Mucosa of descending colon (tissue), 3 donors: Measurements from ENCODE around the gene PROM1. TPM values are rescaled to one million over a fixed set of nuclear protein-coding genes. Genes with fewer than 3 reads are reported as not detected.

Experiments
- ATAC-seq: fragments of 200-7000 bp; cut with Tn5 transposase; one replicate; pipeline ENCODE4 v1.9.1; 2020; ENCODE audit warnings: mild to moderate bottlenecking, moderate library complexity
- DNase-seq, 3 donors: peaks; one replicate each; pipeline ENCODE4 v3.0.0-alpha.2; 2020
- H3K36me3 ChIP-seq: fragments of 200-600 bp; one replicate; pipeline ENCODE4 v1.8.0; 2021; ENCODE audit warnings: low read depth, mild to moderate bottlenecking
- H3K4me1 ChIP-seq: fragments of 200-600 bp; one replicate; pipeline ENCODE4 v1.8.0; 2021; ENCODE audit warnings: low read depth, mild to moderate bottlenecking
- H3K4me3 ChIP-seq: fragments of 200-600 bp; one replicate; pipeline ENCODE4 v1.8.0; 2021; ENCODE audit warnings: mild to moderate bottlenecking
- H3K9me3 ChIP-seq: fragments of 200-600 bp; one replicate; pipeline ENCODE4 v1.8.0; 2021; ENCODE audit warnings: mild to moderate bottlenecking
- intact Hi-C, 2 donors: fragments of 100-400 bp; cut with DNase I in 1 of 2; cut with micrococcal nuclease in 1 of 2; formaldehyde crosslinking; loops; one replicate each; pipeline versions ENCODE4 v1.11.0 to v1.11.1; 2022; cut with DNase I, micrococcal nuclease
- total RNA-seq, 3 donors: library from RNA; stranded (reverse); fragmentation: NEBNext Ultra II Directional in 2 of 3; extraction: Animal tissue kit (Norgen Biotek cat#: 25700) in 2 of 3; gene quantifications; one replicate each; pipeline versions ENCODE4 v1.2.1 to v1.2.4, GENCODE V29; 2021 to 2023
- TF ChIP-seq, protein P1 (sequence below): fragments of 200-600 bp; IDR thresholded peaks from one replicate; pipeline ENCODE4 v1.8.0; 2022; ENCODE audit warnings: antibody characterized with exemption, mild to moderate bottlenecking
- donor health status: DM: no; HTN: no; CAD: no; lungs with moderate emphysema.
- donor health status: DM: no; HTN: no; CAD: no.
- donor health status: DM: no; HTN: yes; CAD: no.

PROM1 gene
- total RNA-seq, 3 donors from 2014 or later: 52.0 to 136 (median 69.6) TPM

DNA sequence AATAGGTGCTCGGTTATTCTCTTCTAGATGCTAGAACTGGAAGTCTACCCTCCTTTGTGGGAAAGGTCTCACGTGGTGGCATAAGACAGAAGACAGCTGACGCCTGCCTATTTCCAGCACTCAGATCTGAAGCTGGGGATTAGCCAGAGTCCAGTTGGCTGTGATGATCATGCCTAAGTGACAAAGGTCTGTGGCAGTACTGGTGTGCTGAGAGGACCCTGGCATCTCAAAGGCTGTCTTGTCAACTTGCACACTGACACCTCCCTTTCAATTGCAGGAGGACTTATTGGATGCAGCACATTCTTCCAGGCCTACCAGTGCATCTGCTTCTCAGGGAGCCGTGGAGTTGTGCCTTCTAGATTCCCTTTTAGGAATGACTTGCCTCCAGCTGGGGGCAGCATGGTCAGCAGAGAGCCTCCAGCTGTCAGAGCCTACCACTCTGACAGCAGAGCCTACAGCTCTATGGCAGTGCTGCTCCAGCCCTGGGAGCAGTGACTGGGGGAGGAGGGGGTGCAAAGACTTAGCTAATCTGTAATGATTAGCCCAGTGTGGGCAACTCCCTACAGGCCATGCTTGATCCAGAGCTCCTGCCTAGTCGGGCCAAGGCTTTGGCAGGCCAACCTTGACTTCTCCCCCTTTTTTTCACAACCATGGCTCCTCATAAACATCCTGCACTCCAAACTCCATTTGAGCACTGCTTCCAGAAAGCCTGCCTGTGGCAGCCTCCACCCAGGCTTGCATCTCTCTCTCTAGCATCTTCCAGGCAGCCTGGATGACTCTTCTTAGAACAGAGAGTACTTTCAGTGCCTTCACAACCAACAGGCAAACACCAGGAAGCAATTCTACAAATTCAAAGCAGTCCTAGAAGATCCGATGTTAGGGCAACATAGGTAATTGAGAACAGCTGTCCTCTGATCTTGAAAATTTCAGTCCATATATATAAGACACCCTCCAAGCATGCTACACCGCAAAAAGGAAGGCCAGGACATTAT, 107.1 kb downstream of the PROM1 start:
- TF ChIP-seq, protein P1, sequence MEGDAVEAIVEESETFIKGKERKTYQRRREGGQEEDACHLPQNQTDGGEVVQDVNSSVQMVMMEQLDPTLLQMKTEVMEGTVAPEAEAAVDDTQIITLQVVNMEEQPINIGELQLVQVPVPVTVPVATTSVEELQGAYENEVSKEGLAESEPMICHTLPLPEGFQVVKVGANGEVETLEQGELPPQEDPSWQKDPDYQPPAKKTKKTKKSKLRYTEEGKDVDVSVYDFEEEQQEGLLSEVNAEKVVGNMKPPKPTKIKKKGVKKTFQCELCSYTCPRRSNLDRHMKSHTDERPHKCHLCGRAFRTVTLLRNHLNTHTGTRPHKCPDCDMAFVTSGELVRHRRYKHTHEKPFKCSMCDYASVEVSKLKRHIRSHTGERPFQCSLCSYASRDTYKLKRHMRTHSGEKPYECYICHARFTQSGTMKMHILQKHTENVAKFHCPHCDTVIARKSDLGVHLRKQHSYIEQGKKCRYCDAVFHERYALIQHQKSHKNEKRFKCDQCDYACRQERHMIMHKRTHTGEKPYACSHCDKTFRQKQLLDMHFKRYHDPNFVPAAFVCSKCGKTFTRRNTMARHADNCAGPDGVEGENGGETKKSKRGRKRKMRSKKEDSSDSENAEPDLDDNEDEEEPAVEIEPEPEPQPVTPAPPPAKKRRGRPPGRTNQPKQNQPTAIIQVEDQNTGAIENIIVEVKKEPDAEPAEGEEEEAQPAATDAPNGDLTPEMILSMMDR: no peak
- Histone ChIP-seq H3K36me3 (no peaks in the 10 kb centered on the region), H3K9me3 (no peaks in the 10 kb centered on the region), H3K4me3 (no peak overlapping the region), H3K4me1 (no peaks in the 10 kb centered on the region)
- intact Hi-C loops: no loop called here
- ATAC-seq (peak; percentile 40), DNase-seq (no peak)

DNA sequence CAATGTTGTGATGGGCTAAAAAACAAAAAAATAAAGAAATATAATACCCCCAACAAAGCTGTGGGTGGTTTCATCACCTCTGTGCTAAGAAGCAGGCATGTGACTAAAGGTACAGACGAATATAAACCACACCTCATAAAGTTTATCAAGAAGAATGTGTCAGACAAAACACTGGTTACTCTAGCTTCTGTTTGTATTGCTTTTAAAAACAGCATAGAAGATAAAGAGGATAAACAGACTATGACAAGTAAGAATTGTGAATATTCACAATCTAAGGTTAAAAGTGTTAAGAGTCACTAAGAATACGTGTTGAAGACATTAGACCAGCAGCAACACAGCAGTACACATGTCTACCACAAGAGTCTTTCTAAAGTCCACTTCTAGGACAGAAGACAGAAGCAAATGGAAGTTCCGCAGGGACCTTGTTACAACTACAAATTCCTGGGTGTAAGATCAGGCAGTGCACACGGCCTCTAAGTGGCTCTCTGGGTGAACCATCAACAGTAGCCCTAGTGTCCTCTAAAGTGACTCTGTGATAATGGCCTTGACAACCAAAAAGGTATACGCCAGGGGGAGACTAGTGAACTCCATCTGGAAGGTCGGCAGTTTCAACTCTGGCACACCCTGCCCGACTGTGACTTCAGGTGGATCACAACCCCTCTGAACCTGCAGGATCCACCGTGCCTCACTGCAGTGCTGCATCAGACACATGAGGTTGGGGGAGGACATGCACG, 112.6 kb downstream of the PROM1 start:
- Histone ChIP-seq H3K4me1 (no peaks in the 10 kb centered on the region), H3K4me3 (no peak overlapping the region), H3K36me3 (no peaks in the 10 kb centered on the region), H3K9me3 (no peaks in the 10 kb centered on the region)
- intact Hi-C loops: no loop called here
- TF ChIP-seq, protein P1: no peak
- no peak for ATAC-seq
- no peak for DNase-seq

DNA sequence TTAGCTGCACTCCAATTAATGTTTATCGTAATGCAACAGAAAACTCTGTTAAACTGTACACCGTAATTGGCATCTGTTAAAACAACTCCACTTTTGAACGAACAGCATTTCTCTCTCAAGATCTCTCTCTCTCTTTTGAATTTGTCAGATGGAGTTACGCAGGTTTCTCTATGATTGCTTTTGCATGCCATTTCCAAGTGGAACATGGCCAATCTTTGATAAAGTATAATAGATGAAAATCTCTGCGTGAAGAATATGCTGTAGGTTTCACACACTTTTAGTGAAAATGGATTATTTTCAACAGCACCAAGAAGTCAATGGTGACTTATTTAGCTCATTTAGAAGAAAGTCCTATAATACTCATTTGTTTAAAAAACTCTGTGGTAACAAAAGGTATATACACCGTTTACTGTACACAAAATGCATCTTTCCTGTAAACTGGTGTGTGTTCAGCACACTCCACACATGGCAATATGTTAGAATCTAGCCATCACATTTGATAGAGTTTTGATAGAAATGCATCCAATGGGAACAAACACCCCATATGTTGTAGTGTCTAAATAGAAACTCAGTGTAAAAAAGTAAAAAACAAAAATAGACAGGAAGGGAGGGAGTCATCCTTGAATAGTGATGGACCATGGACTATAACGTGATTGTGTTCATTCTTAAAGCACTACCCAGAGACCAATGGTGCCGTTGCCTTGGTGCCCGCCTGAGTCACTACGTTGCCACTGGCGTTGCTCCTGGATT, 115.1 kb downstream of the PROM1 start:
- H3K4me3 ChIP-seq: no peak overlapping the region
- H3K9me3 ChIP-seq: no peaks in the 10 kb centered on the region
- peaks cover under 1% of the 10 kb centered on the region for H3K4me1 ChIP-seq
- TF ChIP-seq, protein P1: no peak
- no peak for ATAC-seq
- H3K36me3 ChIP-seq: no peaks in the 10 kb centered on the region
- intact Hi-C loops: no loop called here
- no peak for DNase-seq

DNA sequence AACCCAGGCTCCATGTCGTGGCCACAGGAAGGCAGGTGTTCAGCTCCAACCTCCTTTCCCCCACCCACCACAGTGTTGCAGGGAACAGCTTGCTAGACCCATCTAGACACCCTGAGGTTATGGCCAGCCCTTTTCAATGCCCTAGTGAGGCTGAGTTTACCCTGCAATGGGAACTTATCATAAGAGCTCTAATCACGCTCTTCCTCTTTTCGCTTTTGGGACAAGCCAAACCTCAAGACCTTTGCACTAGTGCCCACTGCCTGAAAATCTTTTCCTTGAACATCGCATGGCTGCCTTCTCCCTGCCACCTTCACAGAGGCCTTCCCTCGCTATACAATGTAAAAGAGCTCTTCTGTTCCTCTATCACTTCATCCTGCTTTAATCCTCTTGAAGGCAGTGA, 118.5 kb downstream of the PROM1 start:
- H3K9me3 ChIP-seq: no peaks in the 10 kb centered on the region
- ATAC-seq (no peak), DNase-seq (no peak)
- no peak overlapping the region for H3K4me3 ChIP-seq
- intact Hi-C loops: no loop called here
- TF ChIP-seq, protein P1: no peak
- peaks cover 9% of the 10 kb centered on the region for H3K4me1 ChIP-seq
- H3K36me3 ChIP-seq: no peaks in the 10 kb centered on the region

DNA sequence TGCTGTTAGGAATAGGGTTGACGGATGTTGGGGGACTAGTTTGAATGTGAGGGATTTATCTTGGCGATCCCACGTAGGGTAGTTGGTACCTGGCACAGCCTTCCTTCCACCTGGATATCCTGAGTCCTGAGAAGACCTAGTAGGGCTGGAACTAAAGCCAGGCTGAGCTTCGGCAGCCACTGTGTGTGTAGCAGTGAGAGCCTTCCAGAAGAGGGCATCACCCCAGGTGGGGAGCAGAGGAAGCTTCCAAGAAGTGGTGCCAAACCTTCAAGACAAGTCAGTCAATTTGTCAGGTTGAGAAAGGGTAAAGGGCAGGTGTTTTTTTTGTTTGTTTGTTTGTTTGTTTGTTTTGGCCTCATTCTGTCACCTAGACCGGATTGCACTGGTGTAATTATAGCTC, 119.7 kb downstream of the PROM1 start:
- Histone ChIP-seq H3K36me3 (no peaks in the 10 kb centered on the region), H3K4me1 (peaks cover 9% of the 10 kb centered on the region), H3K4me3 (no peak overlapping the region), H3K9me3 (no peaks in the 10 kb centered on the region)
- ATAC-seq (peak; percentile 40), DNase-seq (no peak)
- TF ChIP-seq, protein P1: no peak
- intact Hi-C loops: no loop called here
